ENCODE data around the gene SOBP. TPM values are rescaled to one million over a fixed set of nuclear protein-coding genes. Genes with fewer than 3 reads are reported as not detected.

SOBP gene
- total and polyA plus RNA-seq, 2 donors (not counting 3 experiments of a cell fraction or from before 2014, with no cell fraction given) = 0.35 to 6.6 TPM

GRCh38 chr6:107667790-107668189 is 177.9 kb downstream of the SOBP start:
- Histone ChIP-seq H3K4me2 (ENCODE audit: insufficient read depth, low read length) (no peak overlapping the region), H3K4me3 (replicated peaks in 1 of 3; ENCODE audit: insufficient read depth in 1 of 3, low read depth in 1 of 3, low read length in 3 of 3) (no peak overlapping the region), H3K27ac (ENCODE audit: insufficient read depth, low read depth, low read length) (no peak overlapping the region), H3K27me3 (ENCODE audit: control insufficient read depth in 2 of 2, insufficient read depth in 2 of 2, low read length in 2 of 2) (peaks cover 0 to 2% of the 10 kb centered on the region in 2 experiments), H3K4me1 (ENCODE audit: control insufficient read depth, extremely low read depth, insufficient read depth, low read length) (peaks cover 24% of the 10 kb centered on the region), H3K9ac (replicated peaks; ENCODE audit: extremely low read depth, insufficient read depth, low read length) (no peak overlapping the region), H3K9me1 (replicated peaks; ENCODE audit: control insufficient read depth, extremely low read depth, insufficient read depth, low read length) (no peaks in the 10 kb centered on the region), H3K36me3 (ENCODE audit: control insufficient read depth in 2 of 2, extremely low read depth in 1 of 2, insufficient read depth in 2 of 2, low read length in 2 of 2) (no peaks in the 10 kb centered on the region), H4K20me1 (replicated peaks; ENCODE audit: control insufficient read depth, extremely low read depth, insufficient read depth, low read length) (no peaks in the 10 kb centered on the region), H2AFZ (ENCODE audit: low read depth, low read length) (no peak overlapping the region), H3K9me3 (replicated peaks; ENCODE audit: control insufficient read depth, insufficient read depth, low read length) (no peaks in the 10 kb centered on the region), H3K79me2 (ENCODE audit: control insufficient read depth, insufficient read depth, low read length) (no peaks in the 10 kb centered on the region)
- TF ChIP-seq POLR2AphosphoS5 (IDR thresholded peaks at IDR 0.05; ENCODE audit: insufficient read depth, low read depth, low read length) (no peak), GATA2 (IDR thresholded peaks at IDR 0.05; ENCODE audit: insufficient read depth, insufficient read length, low read depth, low read length) (no peak), EZH2 (IDR thresholded peaks at IDR 0.05; ENCODE audit: borderline replicate concordance, low read depth, low read length, severe bottlenecking) (no peak), MAX (IDR thresholded peaks at IDR 0.05; ENCODE audit: insufficient read depth, insufficient read length) (no peak), POLR2A (IDR thresholded peaks at IDR 0.05; ENCODE audit: low read depth, low read length) (no peak), CTCF (IDR thresholded peaks at IDR 0.05; ENCODE audit: extremely low read depth in 1 of 2, insufficient read depth in 1 of 2, low read depth in 1 of 2, low read length in 2 of 2) (no peak), JUN (IDR thresholded peaks at IDR 0.05; ENCODE audit: borderline replicate concordance, insufficient read depth, insufficient read length, low read depth) (no peak), FOS (IDR thresholded peaks at IDR 0.05; ENCODE audit: borderline replicate concordance, insufficient read depth, low read length) (no peak), MYC (IDR thresholded peaks at IDR 0.05; ENCODE audit: low read depth, low read length) (no peak)
- FAIRE-seq = no peak
- intact Hi-C loops (cut with micrococcal nuclease) = loop anchor here (5.0 kb wide), 1 partner anchor 65 kb away; no protein-coding TSS in a partner anchor
- DNase-seq (ENCODE audit: low read depth, low spot score) = no peak
- ChIA-PET POLR2A (no interaction called here), CTCF (no interaction called here)
- dilution Hi-C loops (cut with MboI; ENCODE audit: extremely low pct_ligation_motif_present, low sequenced_read_pairs) = no loop called here
- BruUV-seq (replicated peaks) = no TSS peak
